Suppressor macrophage treated with lipopolysaccharide for 4 hours (primary cell): Measurements from ENCODE around the gene ERCC8.
"Not testable (repeated sequence)": the region's sequence is repeated elsewhere in the genome, so short reads cannot be mapped to it uniquely, and the experiment has no call there.

Experiments
- DNase-seq: peaks from one replicate; pipeline ENCODE4 v3.0.0-alpha.2; 2020

The ERCC8 gene

DNA sequence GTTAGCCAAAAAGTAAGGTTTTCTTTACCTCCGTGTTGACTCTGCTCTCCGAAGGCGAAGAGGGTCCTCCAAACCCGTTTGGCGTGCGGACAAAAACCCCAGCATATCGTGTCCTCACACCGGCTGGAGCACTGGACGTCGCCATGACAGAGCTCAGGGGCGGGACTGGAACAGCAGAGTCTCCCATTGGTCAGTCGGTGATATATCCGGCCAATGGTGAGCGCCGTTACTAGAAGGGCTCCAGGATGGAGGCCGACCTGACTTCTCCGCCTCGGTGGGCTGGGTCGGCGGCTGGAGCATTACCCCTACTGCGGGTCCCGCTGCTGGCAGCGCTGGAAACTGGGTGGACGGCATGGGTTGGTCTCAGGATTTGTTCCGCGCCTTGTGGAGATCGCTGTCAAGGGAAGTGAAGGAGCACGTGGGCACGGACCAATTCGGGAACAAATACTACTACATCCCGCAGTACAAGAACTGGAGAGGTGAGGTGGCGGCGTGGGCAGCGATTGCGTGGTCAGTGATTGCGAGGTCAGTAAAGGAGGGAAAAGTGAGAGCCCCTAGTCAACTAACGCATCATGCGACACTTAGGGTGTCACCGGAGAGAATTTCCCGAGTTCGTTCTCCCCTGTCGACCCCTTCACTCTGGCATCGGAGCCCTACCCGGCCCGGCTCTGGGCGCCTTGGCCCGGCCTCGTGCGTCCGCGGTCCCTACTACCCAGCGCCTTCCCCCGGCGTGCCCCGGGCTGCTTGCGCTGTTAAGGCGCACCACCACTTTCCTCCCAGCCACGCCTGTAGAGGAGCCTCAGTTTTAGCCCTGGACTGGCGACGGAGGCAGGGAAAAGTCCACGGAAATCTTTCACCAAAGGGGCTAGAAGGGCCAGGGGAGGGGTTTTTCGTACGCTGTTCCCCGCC, at the start of gene ERCC8, which contains the start of gene NDUFAF2:
TSS of gene ERCC8 (minus strand) at position 167 of the 909 bp plus-strand sequence. CDS start at position 105, 62 bp downstream.
TSS of gene NDUFAF2 (plus strand) at position 302 of the 909 bp plus-strand sequence. CDS start at position 353, 51 bp downstream.
- DNase-seq, result peak; percentile 93

DNA sequence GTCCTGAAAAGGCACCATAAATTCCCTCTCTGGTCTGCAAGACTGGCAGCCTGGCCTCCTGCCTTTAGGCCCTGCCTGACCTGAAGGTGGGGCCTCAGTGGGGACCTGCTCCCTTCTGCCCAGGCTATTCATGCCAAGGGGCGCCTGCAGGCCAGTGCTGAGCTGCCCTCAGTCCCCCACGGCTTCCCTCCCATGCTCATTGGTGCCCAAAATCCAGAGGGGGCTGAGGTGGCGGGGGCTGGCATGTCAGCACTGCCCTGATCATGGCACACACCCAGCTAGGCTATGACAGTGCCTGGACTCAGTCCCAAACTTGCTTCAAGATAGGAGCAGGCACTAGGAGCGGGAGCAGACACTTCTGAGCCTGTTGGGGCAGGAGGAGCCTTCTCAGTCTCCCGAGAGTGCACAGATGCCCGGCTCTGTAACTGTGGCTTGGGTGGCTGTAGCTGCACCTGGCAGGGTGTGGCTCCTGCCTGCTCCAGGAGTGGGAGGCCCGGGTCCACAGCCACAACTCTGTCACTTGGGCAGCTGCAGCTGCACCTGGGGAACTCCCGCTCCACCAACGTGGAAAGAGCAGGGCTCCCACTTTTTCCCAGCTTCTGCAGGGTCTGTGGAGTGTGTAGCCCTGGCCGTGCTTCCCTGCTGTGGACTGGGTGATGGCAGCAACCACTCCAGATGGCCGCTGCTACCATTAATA, 49.2 kb upstream of the ERCC8 start:
- no peak for DNase-seq

DNA sequence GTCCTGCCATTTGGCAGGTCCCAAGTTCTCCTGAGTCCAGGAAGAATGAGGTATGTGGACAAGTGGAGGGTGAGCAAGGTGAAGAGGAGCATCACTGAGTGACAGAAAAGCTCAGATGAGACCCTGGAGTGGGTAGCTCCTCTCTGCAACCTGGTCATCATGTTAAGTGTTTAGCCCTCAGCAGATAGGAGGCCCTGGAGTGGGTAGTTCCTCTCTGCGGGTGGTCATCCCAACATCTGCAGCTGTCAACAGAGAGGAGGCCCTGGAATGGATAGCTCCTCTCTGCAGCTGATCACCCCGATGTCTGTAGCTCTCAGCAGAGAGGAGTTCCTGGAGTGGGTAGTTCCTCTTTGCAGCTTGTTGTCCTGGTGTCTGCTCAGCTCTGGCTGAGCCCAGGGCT, 48.6 kb upstream of the ERCC8 start:
- DNase-seq, result no peak

DNA sequence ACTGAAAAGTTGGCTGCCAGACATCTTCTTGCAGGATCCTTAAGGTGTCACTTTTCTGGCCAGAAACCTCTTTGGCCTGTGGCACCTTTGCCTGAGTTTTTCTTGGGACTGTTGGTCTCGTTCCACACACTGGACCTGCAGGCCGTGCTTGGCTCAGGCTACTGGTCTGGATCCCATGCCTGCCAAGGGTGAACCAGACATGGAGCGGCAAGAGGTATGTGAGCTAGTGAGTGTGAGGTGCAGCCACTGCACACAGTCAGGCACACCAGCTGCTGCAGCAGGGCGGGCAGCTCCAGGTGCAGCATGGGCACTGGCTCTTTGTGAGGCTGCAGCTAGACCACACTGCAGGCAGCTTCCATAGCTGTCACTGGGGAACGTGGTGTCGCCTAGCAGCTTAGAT, 48.0 kb upstream of the ERCC8 start:
- DNase-seq, result no peak

DNA sequence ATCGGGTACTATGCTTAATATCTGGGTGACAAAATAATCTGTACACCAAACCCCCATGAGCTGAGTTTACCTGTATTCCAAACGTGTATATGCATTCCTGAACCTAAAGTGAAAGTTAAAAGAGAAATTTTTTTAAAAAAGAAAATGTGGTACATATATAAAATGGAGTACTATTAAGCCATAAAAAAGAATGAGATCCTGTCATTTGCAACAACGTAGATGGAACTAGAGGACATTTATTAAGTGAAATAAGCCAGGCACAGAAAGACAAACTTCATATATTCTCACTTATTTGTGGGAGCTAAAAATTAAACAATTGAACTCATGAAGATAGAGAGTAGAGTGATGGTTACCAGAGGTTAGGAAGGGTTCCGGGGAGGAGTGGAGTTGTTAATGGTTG, 44.9 kb upstream of the ERCC8 start:
- DNase-seq, result no peak

DNA sequence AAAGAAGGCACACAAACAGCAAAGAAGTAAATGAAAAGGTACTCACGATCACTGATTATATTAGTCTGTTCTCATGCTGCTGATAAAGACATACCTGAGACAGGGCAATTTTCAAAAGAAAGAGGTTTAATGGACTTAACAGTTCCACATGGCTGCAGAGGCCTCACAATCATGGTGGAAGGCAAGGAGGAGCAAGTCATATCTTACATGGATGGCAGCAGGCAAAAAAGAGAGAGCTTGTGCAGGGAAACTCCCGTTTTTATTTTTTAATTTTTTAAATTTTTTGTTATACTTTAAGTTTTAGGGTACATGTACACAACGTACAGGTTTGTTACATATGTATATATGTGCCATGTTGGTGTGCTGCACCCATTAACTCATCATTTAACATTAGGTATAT, 37.3 kb upstream of the ERCC8 start:
- DNase-seq, result not testable (repeated sequence)

- no peak for DNase-seq
Measured at GRCh38 chr5:60980511-60980910, 35.6 kb upstream of the ERCC8 start.

GRCh38 chr5:60978968-60979367, 34.1 kb upstream of the ERCC8 start:
- no peak for DNase-seq

GRCh38 chr5:60977956-60978737, 33.3 kb upstream of the ERCC8 start:
- DNase-seq, result no peak

- peak; percentile 6 for DNase-seq
Measured at GRCh38 chr5:60972231-60972630, 27.4 kb upstream of the ERCC8 start.

DNA sequence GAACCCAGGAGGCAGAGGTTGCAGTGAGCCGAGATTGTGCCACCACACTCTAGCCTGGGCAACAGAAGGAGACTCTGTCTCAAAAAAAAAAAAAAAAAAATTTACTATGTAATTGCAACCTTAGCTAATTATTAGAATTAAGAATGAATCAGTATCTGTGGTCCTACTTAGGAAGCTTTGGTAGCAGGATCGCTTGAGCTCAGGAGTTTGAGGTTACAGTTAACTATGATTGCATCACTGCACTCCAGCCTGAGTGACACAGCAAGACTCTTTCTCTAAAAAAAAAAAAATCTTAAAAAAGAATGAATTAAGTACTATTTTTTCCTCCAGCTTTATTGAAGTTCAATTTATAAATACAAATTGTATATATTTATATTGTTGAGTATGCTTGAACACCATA, 16.8 kb upstream of the ERCC8 start:
- DNase-seq, result no peak

GRCh38 chr5:60960591-60960990, 15.7 kb upstream of the ERCC8 start:
- peak; percentile 20 for DNase-seq

DNA sequence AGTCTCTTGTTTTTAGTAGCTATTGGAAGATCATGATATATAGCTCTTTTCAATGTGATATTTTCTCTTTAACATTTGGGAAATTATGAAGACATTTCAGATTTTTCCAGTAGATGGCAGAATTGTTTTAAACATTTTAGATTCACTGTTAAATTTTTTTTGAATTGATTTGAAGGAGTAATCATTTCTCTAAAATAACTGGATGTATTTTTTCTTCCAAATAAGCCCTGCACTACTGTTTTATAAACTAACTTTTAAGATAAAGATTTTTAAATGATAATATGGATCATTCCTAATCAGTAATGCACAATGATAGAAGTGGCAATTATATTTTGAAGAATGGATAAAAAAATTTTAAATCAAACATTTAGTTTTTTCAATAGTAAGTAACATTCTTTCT, 14.3 kb upstream of the ERCC8 start:
- DNase-seq, result peak; percentile 35

GRCh38 chr5:60958712-60959111, 13.8 kb upstream of the ERCC8 start:
- DNase-seq, result no peak

DNA sequence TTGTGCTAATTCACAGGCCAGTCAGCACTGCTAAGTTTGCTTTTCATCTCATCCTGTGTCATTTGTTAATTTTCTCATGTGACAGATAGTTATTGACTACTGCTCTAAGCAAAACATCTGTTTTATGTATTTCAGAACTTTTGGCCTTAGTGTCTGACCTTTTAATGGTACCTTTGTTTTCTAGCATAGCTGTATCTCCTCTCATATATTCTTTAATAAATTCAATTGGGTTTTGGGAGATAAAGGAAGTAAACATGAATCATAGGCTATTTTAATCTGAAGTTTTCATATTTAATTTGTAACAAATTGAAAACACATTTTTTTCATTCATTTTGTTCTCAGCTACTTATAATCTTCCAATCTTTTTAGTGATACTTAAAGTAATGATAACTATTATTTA, 13.2 kb upstream of the ERCC8 start:
- DNase-seq, result no peak

- DNase-seq, result no peak
Measured at GRCh38 chr5:60955239-60955638, 10.4 kb upstream of the ERCC8 start.

DNA sequence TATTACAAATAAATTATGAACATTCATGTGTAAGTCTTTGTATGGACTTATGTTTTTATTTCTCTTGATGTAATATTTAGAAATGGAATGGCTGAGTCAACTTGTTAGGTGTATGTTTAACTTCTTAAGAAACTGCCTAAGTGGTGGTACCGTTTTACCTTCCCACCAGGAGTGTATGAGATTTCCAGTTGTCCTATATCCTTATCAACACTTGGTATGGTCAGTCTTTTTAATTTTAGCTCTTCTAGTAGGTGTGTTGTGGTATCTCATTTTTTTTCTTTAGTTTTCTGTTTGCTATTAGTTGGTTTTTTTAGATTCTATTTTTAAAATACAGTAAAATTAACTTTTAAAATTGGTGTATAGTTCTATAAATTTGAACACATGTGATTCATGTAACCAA, 3.9 kb upstream of the ERCC8 start:
- no peak for DNase-seq

GRCh38 chr5:60945813-60946187, 930 bp upstream of the ERCC8 start:
- no peak for DNase-seq

GRCh38 chr5:60943624-60944023, 1.2 kb downstream of the ERCC8 start:
- DNase-seq, result peak; percentile 76

GRCh38 chr5:60929024-60929423, 15.8 kb downstream of the ERCC8 start:
- peak; percentile 10 for DNase-seq

DNA sequence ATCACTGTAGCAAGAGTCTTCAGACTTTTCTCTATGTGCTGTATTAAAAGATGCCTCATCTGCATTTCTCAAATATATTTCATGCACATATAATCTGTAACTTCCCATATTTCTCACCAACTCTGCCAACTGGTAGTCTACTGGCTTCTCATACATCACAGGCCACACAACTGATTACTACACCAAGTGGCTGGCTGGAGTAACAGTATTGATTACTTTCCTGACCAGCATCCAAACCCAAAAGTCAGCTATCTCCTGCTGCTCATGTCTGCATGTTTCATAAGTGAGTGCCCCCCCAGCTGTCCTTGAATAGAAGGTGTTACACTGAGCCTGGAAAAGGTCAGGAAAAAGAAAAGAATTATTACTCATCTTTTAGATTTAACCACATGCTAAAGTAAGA, 17.4 kb downstream of the ERCC8 start:
- DNase-seq, result no peak

GRCh38 chr5:60918466-60918865, 26.4 kb downstream of the ERCC8 start:
- no peak for DNase-seq

DNA sequence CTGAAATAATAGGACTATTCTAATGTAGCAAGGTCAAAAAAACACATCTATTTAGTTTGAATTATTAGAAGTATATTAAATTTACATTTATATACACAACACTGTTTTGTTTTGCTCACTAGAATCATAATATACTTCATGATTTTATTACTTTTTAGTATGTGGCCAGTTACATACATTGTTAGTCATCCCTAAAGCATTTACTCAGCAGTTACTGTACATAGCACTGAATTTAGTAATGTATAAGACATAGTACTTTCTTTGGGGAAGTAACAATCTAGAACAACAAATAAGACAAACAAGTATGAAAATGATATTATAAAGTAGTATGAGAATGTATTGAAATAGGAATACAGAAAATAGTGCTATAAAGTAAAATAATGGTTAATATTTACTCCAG, 28.2 kb downstream of the ERCC8 start:
- DNase-seq, result no peak
